Lower lobe of right lung (tissue), 2 donors: ENCODE data around the gene ODC1. TPM values are rescaled to one million over a fixed set of nuclear protein-coding genes. Genes with fewer than 3 reads are reported as not detected.

ENCODE experiments used
- ATAC-seq, 2 donors: fragments of 200-7000 bp; cut with Tn5 transposase; one replicate each; pipeline ENCODE4 v1.9.1; 2020 to 2022; ENCODE audit warnings: mild to moderate bottlenecking in 2 of 2, moderate library complexity in 2 of 2
- DNase-seq: peaks from one replicate; pipeline ENCODE4 v3.0.0-alpha.2; 2020
- H3K27ac ChIP-seq: fragments of 200-600 bp; one replicate; pipeline ENCODE4 v1.8.0; 2022
- H3K27me3 ChIP-seq: fragments of 200-600 bp; one replicate; pipeline ENCODE4 v1.8.0; 2022; ENCODE audit warnings: low read depth
- H3K36me3 ChIP-seq: fragments of 200-600 bp; one replicate; pipeline ENCODE4 v1.8.0; 2022; ENCODE audit warnings: mild to moderate bottlenecking
- H3K4me1 ChIP-seq: fragments of 200-600 bp; one replicate; pipeline ENCODE4 v1.8.0; 2022
- H3K4me3 ChIP-seq: fragments of 200-600 bp; one replicate; pipeline ENCODE4 v1.8.0; 2022; ENCODE audit warnings: mild to moderate bottlenecking
- H3K9me3 ChIP-seq: fragments of 200-600 bp; one replicate; pipeline ENCODE4 v1.8.0; 2022
- CTCF ChIP-seq: fragments of 200-600 bp; IDR thresholded peaks from one replicate; pipeline ENCODE4 v1.8.0; 2022; ENCODE audit warnings: antibody characterized with exemption, mild to moderate bottlenecking
- intact Hi-C: fragments of 100-400 bp; cut with DNase I; formaldehyde crosslinking; loops from one replicate; pipeline ENCODE4 v1.11.0; 2022
- total RNA-seq: library from RNA; stranded (reverse); fragmentation: NEBNext Ultra II Directional; extraction: Animal tissue kit (Norgen Biotek cat#: 25700); gene quantifications from one replicate; pipeline ENCODE4 v1.2.1, GENCODE V29; 2021
- donor health status: DM: no; HTN: yes; CAD: no; lungs with severe emphysema.

ODC1 gene
- total RNA-seq, 1 donor from 2014 or later = 30.1 TPM

DNA sequence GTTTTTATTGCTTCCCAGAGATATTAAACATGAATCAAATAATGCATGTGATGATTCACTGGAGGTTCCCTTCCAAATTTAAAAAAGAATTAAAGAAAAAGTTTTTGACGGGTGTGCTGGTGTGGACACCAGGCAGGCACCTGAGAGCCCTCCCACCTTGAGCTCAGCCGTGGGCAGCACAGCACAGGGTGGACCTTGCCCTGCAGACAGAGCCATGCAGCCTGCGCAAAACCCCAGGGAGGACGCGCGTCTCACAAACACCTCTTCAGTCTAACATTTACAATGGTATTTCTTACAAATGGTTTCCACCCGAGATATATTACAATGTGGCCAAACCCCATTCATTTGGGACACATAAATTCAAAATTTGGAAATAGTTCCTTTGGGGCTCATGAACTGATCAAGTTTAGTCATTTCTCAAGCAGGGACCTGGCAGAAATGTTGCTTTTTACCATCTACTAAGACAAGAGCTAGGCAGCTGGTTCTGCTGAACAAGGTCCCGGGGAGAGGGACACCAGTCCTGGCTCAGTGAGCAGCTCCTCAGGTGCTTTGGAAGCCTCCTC is 45.4 kb downstream of the ODC1 start:
- DNase-seq (no peak), ATAC-seq (no peak)
- H3K4me3 ChIP-seq = no peak overlapping the region
- no peaks in the 10 kb centered on the region for H3K27me3 ChIP-seq
- no peak for TF ChIP-seq CTCF
- intact Hi-C loops = no loop called here
- no peaks in the 10 kb centered on the region for H3K9me3 ChIP-seq
- peaks cover 88% of the 10 kb centered on the region for H3K4me1 ChIP-seq
- H3K27ac ChIP-seq = peak overlapping the region; percentile 82
- H3K36me3 ChIP-seq = peaks cover 28% of the 10 kb centered on the region

GRCh38 chr2:10402062-10402585 is 46.0 kb downstream of the ODC1 start:
- ATAC-seq = no peak
- Histone ChIP-seq H3K9me3 (no peaks in the 10 kb centered on the region), H3K4me1 (peaks cover 88% of the 10 kb centered on the region), H3K27ac (peak overlapping the region; percentile 82), H3K4me3 (no peak overlapping the region), H3K36me3 (peaks cover 31% of the 10 kb centered on the region), H3K27me3 (no peaks in the 10 kb centered on the region)
- intact Hi-C loops = no loop called here
- DNase-seq = no peak
- TF ChIP-seq CTCF = no peak

DNA sequence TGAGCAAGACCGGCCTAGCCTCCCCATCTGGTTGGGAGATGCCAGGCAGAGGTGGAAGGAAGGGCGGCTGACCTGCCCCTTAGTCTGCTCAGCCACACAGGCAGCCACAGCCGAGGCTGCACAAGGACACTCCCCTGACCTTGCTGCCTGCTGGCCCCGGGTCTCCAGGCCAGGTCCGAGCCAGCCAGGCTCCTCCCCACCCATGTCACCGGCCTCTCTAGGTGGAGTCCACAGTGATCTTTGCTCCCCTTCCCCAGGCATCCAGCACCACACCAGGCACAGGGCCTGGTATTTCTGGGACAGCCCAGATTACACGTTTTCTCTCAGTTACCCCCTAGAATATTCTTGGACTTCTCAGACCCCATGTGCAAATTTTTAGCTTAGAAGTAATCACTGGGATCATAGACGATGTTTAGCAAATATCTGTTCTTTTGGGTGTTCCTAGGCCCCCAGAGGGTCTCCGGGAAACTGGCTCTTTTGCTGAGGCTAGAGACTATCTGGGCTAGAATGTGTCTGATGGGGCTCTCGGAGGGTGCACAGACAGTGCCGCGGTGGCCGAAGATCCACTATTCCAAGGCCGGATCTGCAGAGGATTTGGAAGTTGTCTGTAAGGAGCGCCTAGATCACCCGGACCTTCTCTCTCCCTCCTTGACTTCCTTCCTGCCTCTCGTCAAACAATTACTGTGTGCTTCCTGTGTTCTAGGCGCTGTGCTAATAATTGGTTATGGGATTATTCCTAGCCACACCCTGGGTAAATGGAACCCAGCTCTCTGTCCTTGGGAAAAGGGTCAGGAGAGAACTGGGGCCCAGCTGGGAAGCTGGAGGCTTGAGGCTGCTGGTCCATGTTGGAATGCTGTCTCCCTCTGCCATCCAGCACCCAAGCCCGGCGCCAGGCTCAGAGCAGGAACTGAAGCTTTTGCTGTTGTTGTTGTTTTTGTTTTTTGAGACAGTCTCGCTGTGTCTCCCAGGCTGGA is 46.9 kb downstream of the ODC1 start:
- no peaks in the 10 kb centered on the region for H3K9me3 ChIP-seq
- peaks cover 88% of the 10 kb centered on the region for H3K4me1 ChIP-seq
- intact Hi-C loops = no loop called here
- no peaks in the 10 kb centered on the region for H3K27me3 ChIP-seq
- H3K27ac ChIP-seq = peak overlapping the region; percentile 82
- H3K36me3 ChIP-seq = peaks cover 27% of the 10 kb centered on the region
- DNase-seq (no peak), ATAC-seq (no peak)
- H3K4me3 ChIP-seq = no peak overlapping the region
- no peak for TF ChIP-seq CTCF

- peaks cover 88% of the 10 kb centered on the region for H3K4me1 ChIP-seq
- ATAC-seq = peak; percentile 4 to 60
Observed at GRCh38 chr2:10400568-10400977, 47.6 kb downstream of the ODC1 start.

More at GRCh38 chr2:10400568-10400977, 47.6 kb downstream of the ODC1 start:
- H3K27me3 ChIP-seq = no peaks in the 10 kb centered on the region
- DNase-seq = peak; percentile 75
- peak overlapping the region; percentile 82 for H3K27ac ChIP-seq
- no peaks in the 10 kb centered on the region for H3K9me3 ChIP-seq
- TF ChIP-seq CTCF = no peak
- intact Hi-C loops = no loop called here
- peaks cover 27% of the 10 kb centered on the region for H3K36me3 ChIP-seq
- no peak overlapping the region for H3K4me3 ChIP-seq
